Vagina (tissue), 2 donors: ENCODE results near the gene IPO5.

Experiments used
- POLR2A ChIP-seq, 2 donors: fragments of 450-650 bp; IDR thresholded peaks; one replicate each; pipeline ENCODE4 v1.6.1; 2017; ENCODE audit warnings: antibody characterized with exemption in 2 of 2, mild to moderate bottlenecking in 2 of 2, moderate library complexity in 2 of 2
- POLR2AphosphoS5 ChIP-seq, 2 donors: sonication (generic); formaldehyde crosslinking; IDR thresholded peaks; one replicate each; pipeline ENCODE4 v1.9.0; 2017; ENCODE audit warnings: antibody characterized with exemption in 2 of 2, mild to moderate bottlenecking in 2 of 2, low read depth in 1 of 2; ENCODE audit not compliant: insufficient read depth in 1 of 2
- TF ChIP-seq, protein P1 (sequence below), 3 experiments: fragments of 450-650 bp in 2 of 3; fragments of 200-600 bp in 1 of 3; sonication (generic) in 1 of 3; IDR thresholded peaks; one replicate each; pipeline ENCODE4 v1.5.1; 2017 to 2019; ENCODE audit warnings: antibody characterized with exemption in 3 of 3, mild to moderate bottlenecking in 2 of 3, moderate library complexity in 2 of 3

DNA sequence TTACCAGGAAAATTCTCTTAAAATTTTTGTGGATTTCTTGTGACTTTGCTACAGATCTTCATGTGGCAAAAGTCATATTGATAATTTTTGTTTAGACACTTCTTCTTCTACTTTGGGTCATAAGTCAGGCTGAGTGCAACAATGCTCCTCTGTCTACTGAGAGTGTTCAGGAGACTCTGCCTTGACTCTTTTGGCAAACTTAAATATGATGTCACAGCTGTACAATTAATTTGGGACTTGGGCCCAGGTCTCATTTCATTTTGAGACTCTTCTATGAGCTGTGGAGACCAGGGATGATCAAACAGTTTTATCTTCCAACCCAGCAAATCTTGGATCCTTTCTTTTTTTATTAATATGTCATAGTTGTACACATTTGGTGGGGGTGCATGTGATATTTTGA lies 19.7 kb upstream of the IPO5 start:
- TF ChIP-seq, protein P1, sequence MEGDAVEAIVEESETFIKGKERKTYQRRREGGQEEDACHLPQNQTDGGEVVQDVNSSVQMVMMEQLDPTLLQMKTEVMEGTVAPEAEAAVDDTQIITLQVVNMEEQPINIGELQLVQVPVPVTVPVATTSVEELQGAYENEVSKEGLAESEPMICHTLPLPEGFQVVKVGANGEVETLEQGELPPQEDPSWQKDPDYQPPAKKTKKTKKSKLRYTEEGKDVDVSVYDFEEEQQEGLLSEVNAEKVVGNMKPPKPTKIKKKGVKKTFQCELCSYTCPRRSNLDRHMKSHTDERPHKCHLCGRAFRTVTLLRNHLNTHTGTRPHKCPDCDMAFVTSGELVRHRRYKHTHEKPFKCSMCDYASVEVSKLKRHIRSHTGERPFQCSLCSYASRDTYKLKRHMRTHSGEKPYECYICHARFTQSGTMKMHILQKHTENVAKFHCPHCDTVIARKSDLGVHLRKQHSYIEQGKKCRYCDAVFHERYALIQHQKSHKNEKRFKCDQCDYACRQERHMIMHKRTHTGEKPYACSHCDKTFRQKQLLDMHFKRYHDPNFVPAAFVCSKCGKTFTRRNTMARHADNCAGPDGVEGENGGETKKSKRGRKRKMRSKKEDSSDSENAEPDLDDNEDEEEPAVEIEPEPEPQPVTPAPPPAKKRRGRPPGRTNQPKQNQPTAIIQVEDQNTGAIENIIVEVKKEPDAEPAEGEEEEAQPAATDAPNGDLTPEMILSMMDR (IDR thresholded peaks at IDR 0.05): no peak
- TF ChIP-seq POLR2A (IDR thresholded peaks at IDR 0.05) (no peak), POLR2AphosphoS5 (IDR thresholded peaks at IDR 0.05; ENCODE audit: insufficient read depth in 1 of 2, low read depth in 1 of 2) (no peak)
